Effector CD4-positive, alpha-beta T cell (primary cell): ENCODE results near the gene SLC27A6. TPM values are rescaled to one million over a fixed set of nuclear protein-coding genes. Genes with fewer than 3 reads are reported as not detected.
"Not testable (repeated sequence)": the region's sequence is repeated elsewhere in the genome, so short reads cannot be mapped to it uniquely, and the experiment has no call there.

Experiments used
- DNase-seq: peaks from one replicate; pipeline ENCODE4 v3.0.0-alpha.2; 2020
- total RNA-seq: gene quantifications from one replicate; lab custom pipeline; 2026; lab: John Stamatoyannopoulos, UW

The SLC27A6 gene
- not detected for total RNA-seq

GRCh38 chr5:128965011-128965637 is at the start of gene SLC27A6:
Gene SLC27A6, plus strand, starts transcription at chr5:128965488. Its CDS starts 650 bp downstream, at chr5:128966138.
- no peak for DNase-seq

GRCh38 chr5:128919542-128919941 is 45.7 kb upstream of the SLC27A6 start:
- DNase-seq: no peak

- DNase-seq: no peak
Measured at GRCh38 chr5:128920345-128921215, 44.7 kb upstream of the SLC27A6 start.

GRCh38 chr5:128924299-128924698 is 41.0 kb upstream of the SLC27A6 start:
- DNase-seq: no peak

- no peak for DNase-seq
Measured at GRCh38 chr5:128925973-128926372, 39.3 kb upstream of the SLC27A6 start.

GRCh38 chr5:128927644-128928043 is 37.6 kb upstream of the SLC27A6 start:
- no peak for DNase-seq

- not testable (repeated sequence) for DNase-seq
Measured at GRCh38 chr5:128932232-128932631, 33.1 kb upstream of the SLC27A6 start.

GRCh38 chr5:128943100-128943499 is 22.2 kb upstream of the SLC27A6 start:
- DNase-seq: not testable (repeated sequence)

GRCh38 chr5:128949847-128950546 is 15.3 kb upstream of the SLC27A6 start:
- no peak for DNase-seq

GRCh38 chr5:128951301-128951700 is 14.0 kb upstream of the SLC27A6 start:
- DNase-seq: not testable (repeated sequence)

GRCh38 chr5:128956164-128956563 is 9.1 kb upstream of the SLC27A6 start:
- DNase-seq: no peak

GRCh38 chr5:128962211-128962610 is 3.1 kb upstream of the SLC27A6 start:
- no peak for DNase-seq

GRCh38 chr5:128965638-128966302 is 482 bp downstream of the SLC27A6 start:
- DNase-seq: no peak

GRCh38 chr5:128966375-128966774 is 1.1 kb downstream of the SLC27A6 start:
- DNase-seq: no peak

- DNase-seq: no peak
Measured at GRCh38 chr5:128966846-128967245, 1.6 kb downstream of the SLC27A6 start.

GRCh38 chr5:128973244-128973643 is 8.0 kb downstream of the SLC27A6 start:
- DNase-seq: no peak

- no peak for DNase-seq
Measured at GRCh38 chr5:128974567-128974966, 9.3 kb downstream of the SLC27A6 start.

GRCh38 chr5:128979761-128980160 is 14.5 kb downstream of the SLC27A6 start:
- no peak for DNase-seq

GRCh38 chr5:128980917-128981316 is 15.6 kb downstream of the SLC27A6 start:
- no peak for DNase-seq

- no peak for DNase-seq
Measured at GRCh38 chr5:128984480-128984879, 19.2 kb downstream of the SLC27A6 start.

- DNase-seq: no peak
Measured at GRCh38 chr5:128988476-128988875, 23.2 kb downstream of the SLC27A6 start.

- no peak for DNase-seq
Measured at GRCh38 chr5:129001841-129002526, 36.7 kb downstream of the SLC27A6 start.
